ENCODE measurements around the gene NPAS3.

- TF ChIP-seq EZH2 (IDR thresholded peaks at IDR 0.05; ENCODE audit: borderline replicate concordance, low read depth, low read length, poor library complexity, severe bottlenecking) (no peak), CTCF (conservative IDR thresholded peaks at IDR 0.05; ENCODE audit: low read depth, low read length) (no peak)
Observed at GRCh38 chr14:33810308-33810707, 871.6 kb downstream of the NPAS3 start.
